HepG2 (cell line): ENCODE data around the gene FYTTD1. TPM values are rescaled to one million over a fixed set of nuclear protein-coding genes. Genes with fewer than 3 reads are reported as not detected.

Source experiments
- ARNT2 ChIP-seq: sonication (generic); formaldehyde crosslinking; IDR thresholded peaks from 2 replicates; pipeline ENCODE4 v1.8.0; 2022; ENCODE audit warnings: mild to moderate bottlenecking, low read depth, missing genetic modification reagents, moderate library complexity
- ASH2L ChIP-seq: fragments of 300-600, 200-600 bp; sonication (generic); IDR thresholded peaks from 2 replicates; pipeline ENCODE4 v1.7.0; 2017; ENCODE audit warnings: low read depth, mild to moderate bottlenecking, moderate library complexity, mixed read lengths, low read length; ENCODE audit not compliant: insufficient read length
- ATF1 ChIP-seq: IDR thresholded peaks from 2 replicates; pipeline ENCODE4 v1.6.1; 2016; ENCODE audit warnings: mild to moderate bottlenecking, control low read depth
- CREBL2 ChIP-seq: sonication (generic); formaldehyde crosslinking; IDR thresholded peaks from 2 replicates; pipeline ENCODE4 v1.8.1; 2023; ENCODE audit warnings: missing genetic modification reagents, mild to moderate bottlenecking, borderline replicate concordance
- MAF1 ChIP-seq: sonication (generic); formaldehyde crosslinking; IDR thresholded peaks from 2 replicates; pipeline ENCODE4 v1.5.0; 2020; ENCODE audit warnings: missing genetic modification reagents, borderline replicate concordance
- NFRKB ChIP-seq: fragments of 450-650 bp; IDR thresholded peaks from 2 replicates; pipeline ENCODE4 v1.6.1; 2017
- NPAS2 ChIP-seq: sonication (generic); formaldehyde crosslinking; IDR thresholded peaks from 2 replicates; pipeline ENCODE4 v1.8.0; 2022; ENCODE audit warnings: mild to moderate bottlenecking, missing genetic modification reagents, borderline replicate concordance
- POLR2A ChIP-seq, 2 experiments: IDR thresholded peaks; 2 replicates each; pipeline ENCODE4 v1.6.1; 2011; ENCODE audit warnings: low read depth in 2 of 2, low read length in 2 of 2, mild to moderate bottlenecking in 1 of 2, moderate library complexity in 1 of 2; ENCODE audit not compliant: insufficient read depth in 1 of 2
- RXRA ChIP-seq: sonication (generic); formaldehyde crosslinking; IDR thresholded peaks from 2 replicates; pipeline ENCODE4 v1.5.1; 2020; ENCODE audit warnings: missing genetic modification reagents
- SOX13 ChIP-seq, 3 experiments: fragments of 450-650 bp in 1 of 3; sonication (generic) in 1 of 3; formaldehyde crosslinking in 1 of 3; IDR thresholded peaks in 2 of 3; conservative IDR thresholded peaks in 1 of 3; 2 replicates each; pipeline versions ENCODE4 v1.5.0 to v1.6.1; 2016 to 2020; ENCODE audit warnings: antibody characterized with exemption in 1 of 3, mild to moderate bottlenecking in 1 of 3, missing compliant biosample characterization in 1 of 3, missing genetic modification reagents in 1 of 3, moderate library complexity in 1 of 3
- SOX5 ChIP-seq: IDR thresholded peaks from 2 replicates; pipeline ENCODE4 v1.6.1; 2016; ENCODE audit warnings: borderline replicate concordance
- TAF15 ChIP-seq: fragments of 200-400 bp; formaldehyde crosslinking; IDR thresholded peaks from one replicate; pipeline ENCODE4 v1.6.1; 2018; ENCODE audit warnings: mild to moderate bottlenecking, low read depth, low read length; ENCODE audit not compliant: poor library complexity, severe bottlenecking
- ZBTB25 ChIP-seq: IDR thresholded peaks from 2 replicates; pipeline ENCODE4 v1.6.1; 2018; ENCODE audit warnings: missing genetic modification reagents
- ZFP91 ChIP-seq: sonication (generic); formaldehyde crosslinking; IDR thresholded peaks from 2 replicates; pipeline ENCODE4 v1.9.0; 2022; ENCODE audit warnings: missing genetic modification reagents, mild to moderate bottlenecking, borderline replicate concordance
- ZNF263 ChIP-seq: sonication (generic); formaldehyde crosslinking; IDR thresholded peaks from 2 replicates; pipeline ENCODE4 v1.4.0; 2020; ENCODE audit warnings: missing genetic modification reagents
- ZNF275 ChIP-seq: sonication (generic); formaldehyde crosslinking; IDR thresholded peaks from 2 replicates; pipeline ENCODE4 v1.8.0; 2022; ENCODE audit warnings: missing genetic modification reagents, mild to moderate bottlenecking, inconsistent platforms, borderline replicate concordance
- ZNF335 ChIP-seq: sonication (generic); formaldehyde crosslinking; IDR thresholded peaks from 2 replicates; pipeline ENCODE4 v1.4.0; 2020; ENCODE audit warnings: missing genetic modification reagents
- ZNF362 ChIP-seq: sonication (generic); formaldehyde crosslinking; IDR thresholded peaks from 2 replicates; pipeline ENCODE4 v1.4.0; 2020; ENCODE audit warnings: missing genetic modification reagents, mild to moderate bottlenecking, borderline replicate concordance
- ZNF431 ChIP-seq: sonication (generic); formaldehyde crosslinking; IDR thresholded peaks from 2 replicates; pipeline ENCODE4 v1.9.0; 2022; ENCODE audit warnings: missing genetic modification reagents, low read depth, mild to moderate bottlenecking, borderline replicate concordance
- ZNF484 ChIP-seq: sonication (generic); formaldehyde crosslinking; IDR thresholded peaks from 2 replicates; pipeline ENCODE4 v1.5.1; 2020; ENCODE audit warnings: mild to moderate bottlenecking, low read depth, missing genetic modification reagents, borderline replicate concordance
- ZNF552 ChIP-seq: sonication (generic); formaldehyde crosslinking; IDR thresholded peaks from 2 replicates; pipeline ENCODE4 v1.9.0; 2022; ENCODE audit warnings: missing genetic modification reagents, mild to moderate bottlenecking, borderline replicate concordance
- ZNF674 ChIP-seq: sonication (generic); formaldehyde crosslinking; IDR thresholded peaks from 2 replicates; pipeline ENCODE4 v1.5.0; 2020; ENCODE audit warnings: low read depth, mild to moderate bottlenecking, missing genetic modification reagents
- ZSCAN12 ChIP-seq: sonication (generic); formaldehyde crosslinking; IDR thresholded peaks from 2 replicates; pipeline ENCODE4 v1.9.0; 2021; ENCODE audit warnings: mild to moderate bottlenecking, missing genetic modification reagents
- polyA plus RNA-seq, 8 experiments: library from polyadenylated mRNA; depleted of rRNA in 3 of 8; stranded (reverse) in 7 of 8; unstranded in 1 of 8; fragments of >200 nt; fragmentation: Illumina TruSeq in 4 of 8; extraction: Trizol in 4 of 8; gene quantifications; 2 replicates each; pipeline versions ENCODE4 v1.2.1 to v1.2.3, GENCODE V29; 2011 to 2016; ENCODE audit warnings: low read depth in 4 of 8, missing spikeins in 1 of 8, mixed read lengths in 1 of 8; ENCODE audit not compliant: insufficient read depth in 1 of 8
- total RNA-seq, 5 experiments: library from RNA; depleted of rRNA; stranded (reverse); fragments of >200 nt; fragmentation: Illumina TruSeq; extraction: Trizol; gene quantifications; 2 replicates each; pipeline ENCODE4 v1.2.3, GENCODE V29; 2016; ENCODE audit warnings: low read depth in 1 of 5

The FYTTD1 gene
- total and polyA plus RNA-seq, 2 of the 13 experiments (the other 11 are each of a cell fraction or from before 2014, with no cell fraction given): 6.5 to 28.8 TPM

GRCh38 chr3:197791113-197791891, 41.6 kb downstream of the FYTTD1 start, which contains the start of gene LRCH3 (continued):
- TF ChIP-seq RXRA (CRISPR knock-in tag) (peak; percentile 65), SOX5 (CRISPR knock-in tag) (peak; percentile 27; the same call in 1 of the 2 replicates), CREBL2 (CRISPR knock-in tag) (0 out of 2 replicates have a peak, but pooled peaks have one; percentile 81), ASH2L (peak; percentile 76), ZFP91 (CRISPR knock-in tag) (peak; percentile 89), ZSCAN12 (no peak), NPAS2 (CRISPR knock-in tag) (no peak), ZNF484 (CRISPR knock-in tag) (no peak; the same call in 1 of the 2 replicates), ATF1 (CRISPR knock-in tag) (no peak), NFRKB (no peak), ZNF335 (CRISPR knock-in tag) (no peak), ZNF674 (peak; percentile 65; the same call in 1 of the 2 replicates), POLR2A (IDR thresholded peaks at IDR 0.05; ENCODE audit: insufficient read depth in 1 of 2, low read depth in 2 of 2, low read length in 2 of 2) (peak; percentile 93 to 99), ZNF263 (CRISPR knock-in tag) (peak; percentile 23; the same call in 1 of the 2 replicates), ARNT2 (peak; percentile 93), ZNF431 (CRISPR knock-in tag) (no peak), ZBTB25 (peak; percentile 21; the same call in 1 of the 2 replicates), MAF1 (CRISPR knock-in tag) (peak; percentile 67; the same call in 1 of the 2 replicates), ZNF362 (CRISPR knock-in tag) (no peak; the same call in 1 of the 2 replicates), SOX13 (IDR thresholded peaks at IDR 0.05) (no peak), SOX13 (CRISPR knock-in tag; conservative IDR thresholded peaks at IDR 0.05 in 1 of 2, IDR thresholded peaks at IDR 0.05 in 1 of 2) (peak in 1 of 2 experiments; percentile 35; a peak in 1 of 4 replicates), ZNF552 (CRISPR knock-in tag) (peak; percentile 60; the same call in 1 of the 2 replicates), TAF15 (no peak), ZNF275 (CRISPR knock-in tag) (0 out of 2 replicates have a peak, but pooled peaks have one; percentile 54)
